ENCODE data around the gene SLC5A4. TPM values are rescaled to one million over a fixed set of nuclear protein-coding genes. Genes with fewer than 3 reads are reported as not detected.

The SLC5A4 gene
- total RNA-seq, 1 donor from 2014 or later, result not detected

DNA sequence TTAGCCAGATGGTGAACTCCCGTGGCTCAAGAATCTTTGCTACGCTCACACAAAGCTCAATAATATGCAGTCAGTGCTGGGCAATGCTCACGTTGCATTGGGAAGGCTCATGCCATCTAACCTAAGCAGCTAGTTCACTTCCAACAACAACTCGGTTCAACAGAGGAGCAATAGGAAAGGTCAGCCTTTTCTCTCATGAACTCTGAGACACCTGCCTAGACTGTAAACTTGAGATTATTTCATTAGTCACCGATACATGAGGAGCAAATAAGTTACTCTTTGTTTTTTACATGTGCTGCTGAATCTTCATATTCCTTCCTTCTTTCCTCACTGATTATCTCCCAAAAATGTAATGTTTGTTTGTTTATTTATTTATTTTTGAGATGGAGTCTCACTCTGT, 9.0 kb downstream of the SLC5A4 start:
- no peaks in the 10 kb centered on the region for H3K4me1 Mint-ChIP-seq (ENCODE audit: low read depth, unreplicated experiment)
- no peak for DNase-seq
- H3K27ac Mint-ChIP-seq (ENCODE audit: unreplicated experiment), result no peak overlapping the region
- no peaks in the 10 kb centered on the region for H3K36me3 Mint-ChIP-seq (ENCODE audit: unreplicated experiment)
- H3K9me3 Mint-ChIP-seq (ENCODE audit: unreplicated experiment), result no peaks in the 10 kb centered on the region
- H3K4me3 Mint-ChIP-seq (ENCODE audit: unreplicated experiment), result no peak overlapping the region
- peaks cover 6% of the 10 kb centered on the region for H3K27me3 Mint-ChIP-seq (ENCODE audit: unreplicated experiment)
- TF ChIP-seq, protein P1, sequence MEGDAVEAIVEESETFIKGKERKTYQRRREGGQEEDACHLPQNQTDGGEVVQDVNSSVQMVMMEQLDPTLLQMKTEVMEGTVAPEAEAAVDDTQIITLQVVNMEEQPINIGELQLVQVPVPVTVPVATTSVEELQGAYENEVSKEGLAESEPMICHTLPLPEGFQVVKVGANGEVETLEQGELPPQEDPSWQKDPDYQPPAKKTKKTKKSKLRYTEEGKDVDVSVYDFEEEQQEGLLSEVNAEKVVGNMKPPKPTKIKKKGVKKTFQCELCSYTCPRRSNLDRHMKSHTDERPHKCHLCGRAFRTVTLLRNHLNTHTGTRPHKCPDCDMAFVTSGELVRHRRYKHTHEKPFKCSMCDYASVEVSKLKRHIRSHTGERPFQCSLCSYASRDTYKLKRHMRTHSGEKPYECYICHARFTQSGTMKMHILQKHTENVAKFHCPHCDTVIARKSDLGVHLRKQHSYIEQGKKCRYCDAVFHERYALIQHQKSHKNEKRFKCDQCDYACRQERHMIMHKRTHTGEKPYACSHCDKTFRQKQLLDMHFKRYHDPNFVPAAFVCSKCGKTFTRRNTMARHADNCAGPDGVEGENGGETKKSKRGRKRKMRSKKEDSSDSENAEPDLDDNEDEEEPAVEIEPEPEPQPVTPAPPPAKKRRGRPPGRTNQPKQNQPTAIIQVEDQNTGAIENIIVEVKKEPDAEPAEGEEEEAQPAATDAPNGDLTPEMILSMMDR (IDR thresholded peaks at IDR 0.05; ENCODE audit: partially characterized antibody, unreplicated experiment), result no peak

- H3K4me3 Mint-ChIP-seq (ENCODE audit: unreplicated experiment), result no peak overlapping the region
- DNase-seq, result no peak
- no peaks in the 10 kb centered on the region for H3K9me3 Mint-ChIP-seq (ENCODE audit: unreplicated experiment)
- no peaks in the 10 kb centered on the region for H3K36me3 Mint-ChIP-seq (ENCODE audit: unreplicated experiment)
- H3K27me3 Mint-ChIP-seq (ENCODE audit: unreplicated experiment), result peaks cover 2% of the 10 kb centered on the region
- no peak overlapping the region for H3K27ac Mint-ChIP-seq (ENCODE audit: unreplicated experiment)
- TF ChIP-seq, protein P1 (IDR thresholded peaks at IDR 0.05; ENCODE audit: partially characterized antibody, unreplicated experiment), result no peak
- no peaks in the 10 kb centered on the region for H3K4me1 Mint-ChIP-seq (ENCODE audit: low read depth, unreplicated experiment)
Observed at GRCh38 chr22:32245042-32245441, 10.1 kb downstream of the SLC5A4 start.

DNA sequence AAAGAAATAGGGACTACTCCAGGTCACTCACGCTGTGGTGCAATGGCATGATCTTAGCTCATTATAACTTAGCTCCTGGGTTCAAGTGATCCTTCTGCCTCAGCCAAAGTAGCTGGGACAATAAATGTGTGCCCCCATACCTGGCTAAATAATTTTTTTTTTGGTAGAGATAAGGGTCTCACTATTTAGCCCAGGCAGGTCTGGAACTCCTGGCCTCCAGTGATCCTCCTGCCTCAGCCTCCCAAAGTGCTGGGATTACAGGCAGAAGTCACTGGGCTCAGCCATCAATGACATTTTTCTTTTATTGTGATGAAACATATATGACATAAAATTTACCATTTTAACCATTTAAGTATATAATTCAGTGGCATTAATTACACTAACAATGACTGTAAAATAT, 10.6 kb downstream of the SLC5A4 start:
- H3K27ac Mint-ChIP-seq (ENCODE audit: unreplicated experiment), result no peak overlapping the region
- no peaks in the 10 kb centered on the region for H3K36me3 Mint-ChIP-seq (ENCODE audit: unreplicated experiment)
- peaks cover 2% of the 10 kb centered on the region for H3K27me3 Mint-ChIP-seq (ENCODE audit: unreplicated experiment)
- H3K4me1 Mint-ChIP-seq (ENCODE audit: low read depth, unreplicated experiment), result no peaks in the 10 kb centered on the region
- no peak overlapping the region for H3K4me3 Mint-ChIP-seq (ENCODE audit: unreplicated experiment)
- DNase-seq, result no peak
- H3K9me3 Mint-ChIP-seq (ENCODE audit: unreplicated experiment), result no peaks in the 10 kb centered on the region
- TF ChIP-seq, protein P1 (IDR thresholded peaks at IDR 0.05; ENCODE audit: partially characterized antibody, unreplicated experiment), result no peak

- no peaks in the 10 kb centered on the region for H3K27me3 Mint-ChIP-seq (ENCODE audit: unreplicated experiment)
- TF ChIP-seq, protein P1 (IDR thresholded peaks at IDR 0.05; ENCODE audit: partially characterized antibody, unreplicated experiment), result no peak
- no peak overlapping the region for H3K27ac Mint-ChIP-seq (ENCODE audit: unreplicated experiment)
- peaks cover 5% of the 10 kb centered on the region for H3K4me1 Mint-ChIP-seq (ENCODE audit: low read depth, unreplicated experiment)
- no peak overlapping the region for H3K4me3 Mint-ChIP-seq (ENCODE audit: unreplicated experiment)
- no peaks in the 10 kb centered on the region for H3K9me3 Mint-ChIP-seq (ENCODE audit: unreplicated experiment)
- no peaks in the 10 kb centered on the region for H3K36me3 Mint-ChIP-seq (ENCODE audit: unreplicated experiment)
- DNase-seq, result no peak
Observed at GRCh38 chr22:32240461-32240860, 14.7 kb downstream of the SLC5A4 start.

DNA sequence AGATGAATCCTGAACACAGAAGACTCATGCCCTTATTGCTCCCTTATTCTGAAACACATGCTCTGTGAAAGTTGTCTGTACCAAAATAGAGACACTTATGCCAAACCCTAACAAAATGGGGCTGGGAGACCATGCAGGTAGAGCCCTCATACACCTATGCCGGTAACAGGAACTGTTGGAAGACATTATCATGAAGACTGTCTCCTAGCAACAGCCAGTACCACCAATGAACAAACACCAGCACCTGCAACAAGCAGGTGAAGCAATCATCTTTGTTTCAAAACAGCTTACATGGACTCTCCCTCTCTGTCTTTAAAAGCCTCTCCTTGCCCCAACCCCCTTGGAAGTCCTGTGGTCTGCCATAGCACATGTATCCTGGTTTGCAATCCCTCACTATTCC, 17.2 kb downstream of the SLC5A4 start:
- no peaks in the 10 kb centered on the region for H3K36me3 Mint-ChIP-seq (ENCODE audit: unreplicated experiment)
- TF ChIP-seq, protein P1 (IDR thresholded peaks at IDR 0.05; ENCODE audit: partially characterized antibody, unreplicated experiment), result no peak
- H3K4me3 Mint-ChIP-seq (ENCODE audit: unreplicated experiment), result no peak overlapping the region
- no peak for DNase-seq
- peaks cover 5% of the 10 kb centered on the region for H3K4me1 Mint-ChIP-seq (ENCODE audit: low read depth, unreplicated experiment)
- H3K27ac Mint-ChIP-seq (ENCODE audit: unreplicated experiment), result no peak overlapping the region
- H3K27me3 Mint-ChIP-seq (ENCODE audit: unreplicated experiment), result no peaks in the 10 kb centered on the region
- H3K9me3 Mint-ChIP-seq (ENCODE audit: unreplicated experiment), result no peaks in the 10 kb centered on the region
